ENCODE measurements around the gene KIRREL3. TPM values are rescaled to one million over a fixed set of nuclear protein-coding genes. Genes with fewer than 3 reads are reported as not detected.

The KIRREL3 gene
- total and polyA plus RNA-seq, 2 of the 4 experiments (the other 2 are of a cell fraction), result 10.9 to 15.9 TPM

DNA sequence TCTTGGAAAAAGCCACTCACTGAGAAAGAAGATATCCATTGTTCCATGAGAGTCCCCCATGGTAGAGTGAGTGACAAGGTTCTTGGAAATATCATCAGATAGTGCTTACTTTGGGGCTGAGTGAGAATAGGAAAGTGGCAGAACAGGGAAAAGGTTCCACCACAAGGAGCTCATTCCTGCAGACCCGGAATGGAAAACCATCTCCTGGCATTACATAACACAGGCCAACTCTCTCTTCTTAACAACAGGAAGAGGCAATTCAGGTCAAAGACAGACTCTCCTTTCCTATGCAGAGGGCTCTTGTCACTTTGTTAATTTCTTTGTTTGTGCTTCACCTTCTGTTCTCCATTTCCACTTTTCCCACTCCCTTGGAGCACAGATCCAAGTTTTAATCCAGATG lies 259.7 kb downstream of the KIRREL3 start:
- no CpG with 5 or more reads among the region's 1 CpG for WGBS, 2 experiments (ENCODE audit: extremely low coverage in 2 of 2, insufficient read length in 1 of 2)
- no peak overlapping the region for H3K23ac ChIP-seq (ENCODE audit: low read depth, low read length)
- no peak overlapping the region for H2BK5ac ChIP-seq (ENCODE audit: low read depth, low read length, poor library complexity, severe bottlenecking)
- no peak overlapping the region for H3K9ac ChIP-seq (ENCODE audit: low read depth, low read length)
- intact Hi-C loops (cut with micrococcal nuclease), result no loop called here
- no peak overlapping the region for H4K5ac ChIP-seq (ENCODE audit: low read depth, low read length)
- DNase-seq (no peak), ATAC-seq (ENCODE audit: low read depth) (no peak)
- H3K18ac ChIP-seq (ENCODE audit: low read depth, low read length), result no peak overlapping the region
- no peak overlapping the region for H4K91ac ChIP-seq (ENCODE audit: insufficient read depth, low read depth, low read length)
- H2BK15ac ChIP-seq (ENCODE audit: low read depth, low read length), result no peak overlapping the region
- dilution Hi-C loops (cut with HindIII; ENCODE audit: low sequenced_read_pairs, unreplicated experiment), result no loop called here
- no peaks in the 10 kb centered on the region for H3K9me3 ChIP-seq (ENCODE audit: control insufficient read depth, insufficient read depth, low read length)
- POLR2A ChIA-PET (ENCODE audit: unreplicated experiment), result no interaction called here
- BruUV-seq (replicated peaks), result no TSS peak
- no peak for TF ChIP-seq CEBPB (IDR thresholded peaks at IDR 0.05; ENCODE audit: low read depth, low read length)
- TF ChIP-seq CTCF (conservative IDR thresholded peaks at IDR 0.05; ENCODE audit: low read depth, low read length), result no peak
- no peak for TF ChIP-seq RFX5 (IDR thresholded peaks at IDR 0.05; ENCODE audit: low read depth, low read length)
- no peak for TF ChIP-seq NFE2L2 (IDR thresholded peaks at IDR 0.05; ENCODE audit: low read depth, low read length)
- TF ChIP-seq MAZ (IDR thresholded peaks at IDR 0.05; ENCODE audit: borderline replicate concordance, low read depth, low read length), result no peak
- TF ChIP-seq CHD1 (IDR thresholded peaks at IDR 0.05; ENCODE audit: low read depth, low read length), result no peak
- no peak for TF ChIP-seq FOS (IDR thresholded peaks at IDR 0.05; ENCODE audit: low read depth, low read length)
- no peak overlapping the region for H3K4ac ChIP-seq (ENCODE audit: low read depth, low read length)
- no peak overlapping the region for H3K27ac ChIP-seq (ENCODE audit: insufficient read depth, low read length)
- H3K9me1 ChIP-seq (ENCODE audit: insufficient read depth, low read length), result 0 out of 2 replicates have a peak, but pooled peaks cover 4% of the 10 kb centered on the region
- no peak overlapping the region for H3K4me2 ChIP-seq (ENCODE audit: low read depth, low read length)
- no peak overlapping the region for H2AK5ac ChIP-seq (ENCODE audit: low read depth, low read length)
- H2AK9ac ChIP-seq (replicated peaks; ENCODE audit: low read depth, low read length, poor library complexity), result no peak overlapping the region
- no peak overlapping the region for H2BK120ac ChIP-seq (ENCODE audit: low read depth, low read length)
- H4K8ac ChIP-seq (ENCODE audit: low read depth in 2 of 2, low read length in 2 of 2), result no peak overlapping the region
- H2BK20ac ChIP-seq (ENCODE audit: low read depth, low read length), result no peak overlapping the region
- H3K4me1 ChIP-seq (ENCODE audit: control insufficient read depth, insufficient read depth, low read length), result peaks cover 7% of the 10 kb centered on the region
- H3K14ac ChIP-seq (replicated peaks; ENCODE audit: low read depth, low read length), result no peak overlapping the region
- no peaks in the 10 kb centered on the region for H3K27me3 ChIP-seq (ENCODE audit: control insufficient read depth, insufficient read depth, low read length)
- H3K79me1 ChIP-seq (ENCODE audit: low read depth in 1 of 2, low read length in 2 of 2), result 0 out of 4 replicates have a peak, but pooled peaks cover 3 to 5% of the 10 kb centered on the region in 2 experiments
- H3K56ac ChIP-seq (ENCODE audit: extremely low read depth, insufficient read depth, low read length), result no peak overlapping the region
- in situ Hi-C loops (cut with MboI; ENCODE audit: low sequenced_read_pairs), result no loop called here
- CTCF ChIA-PET, result no interaction called here
- H3K4me3 ChIP-seq (ENCODE audit: insufficient read depth, low read depth, low read length), result no peak overlapping the region
- H3K36me3 ChIP-seq (ENCODE audit: control insufficient read depth, insufficient read depth, low read length), result no peaks in the 10 kb centered on the region
- H4K20me1 ChIP-seq (ENCODE audit: insufficient read depth, low read length), result no peaks in the 10 kb centered on the region
- no peak overlapping the region for H2AFZ ChIP-seq (replicated peaks; ENCODE audit: low read length, poor library complexity)

Measured in IMR-90 (cell line).